T follicular helper cell (primary cell): Measurements from ENCODE around the gene KIRREL3.
"Not testable (repeated sequence)": the region's sequence is repeated elsewhere in the genome, so short reads cannot be mapped to it uniquely, and the experiment has no call there.

Experiments
- DNase-seq: peaks from one replicate; pipeline ENCODE4 v3.0.0-alpha.2; 2020; ENCODE audit warnings: low read depth

The KIRREL3 gene

DNA sequence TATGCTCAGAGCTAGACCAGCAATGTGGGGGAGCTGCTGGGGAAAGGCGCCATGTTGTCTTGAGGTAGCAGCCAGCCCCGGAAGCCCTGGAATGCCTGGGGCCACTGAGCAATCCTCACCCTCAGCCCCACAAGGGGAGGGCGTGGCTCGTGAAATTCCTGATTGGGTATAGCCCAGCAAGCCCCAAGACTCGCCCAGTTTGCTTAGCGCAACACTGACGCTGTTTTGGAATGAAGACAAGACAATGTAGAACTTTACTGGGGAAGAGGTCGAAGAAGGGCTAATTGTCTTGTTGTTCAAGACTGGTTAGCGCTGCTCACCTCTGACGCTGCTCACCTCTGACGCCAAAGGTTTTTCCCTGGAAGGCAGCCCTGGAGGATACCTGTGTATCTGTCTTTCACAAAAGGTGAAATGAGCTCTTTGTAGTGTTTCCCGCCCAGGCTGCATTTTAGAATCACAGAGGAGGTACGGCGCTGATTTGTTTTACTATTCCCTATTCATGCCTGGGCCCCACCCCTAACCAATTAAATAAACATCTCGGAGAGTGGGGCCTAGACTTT lies 597.5 kb downstream of the KIRREL3 start:
- DNase-seq: no peak

GRCh38 chr11:126400479-126400878 lies 600.1 kb downstream of the KIRREL3 start:
- DNase-seq: no peak

- DNase-seq: no peak
Observed at GRCh38 chr11:126400019-126400418, 600.6 kb downstream of the KIRREL3 start.

- DNase-seq: no peak
Observed at GRCh38 chr11:126398721-126399120, 601.8 kb downstream of the KIRREL3 start.

GRCh38 chr11:126398296-126398695 lies 602.3 kb downstream of the KIRREL3 start:
- no peak for DNase-seq

- DNase-seq: no peak
Observed at GRCh38 chr11:126396965-126397364, 603.6 kb downstream of the KIRREL3 start.

GRCh38 chr11:126396266-126396665 lies 604.3 kb downstream of the KIRREL3 start:
- not testable (repeated sequence) for DNase-seq

- not testable (repeated sequence) for DNase-seq
Observed at GRCh38 chr11:126395784-126396183, 604.8 kb downstream of the KIRREL3 start.

DNA sequence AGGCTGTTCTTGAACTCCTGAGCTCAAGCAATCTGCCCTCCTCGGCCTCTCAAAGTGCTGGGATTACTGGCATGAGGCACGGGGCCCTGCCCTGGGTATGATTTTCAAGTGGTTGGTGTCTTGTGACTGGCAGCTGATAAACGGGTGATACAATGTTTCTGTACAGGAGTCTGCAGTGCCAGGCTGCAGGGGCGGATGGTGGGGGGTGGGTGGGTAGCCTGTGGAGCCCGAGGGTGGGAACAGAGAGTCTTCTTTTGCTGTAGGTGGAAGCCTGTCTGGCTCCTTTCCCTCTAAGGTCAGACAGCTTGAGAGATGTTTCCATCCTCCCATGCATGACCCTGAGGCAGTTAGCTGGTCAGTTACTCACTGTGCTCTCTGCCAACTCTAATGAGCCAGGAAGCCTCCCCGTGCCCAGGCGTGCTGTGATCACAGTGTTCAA lies 605.9 kb downstream of the KIRREL3 start:
- DNase-seq: not testable (repeated sequence)

GRCh38 chr11:126394036-126394435 lies 606.5 kb downstream of the KIRREL3 start:
- no peak for DNase-seq

- DNase-seq: no peak
Observed at GRCh38 chr11:126393143-126393542, 607.4 kb downstream of the KIRREL3 start.

GRCh38 chr11:126392633-126393013 lies 607.9 kb downstream of the KIRREL3 start:
- no peak for DNase-seq

- DNase-seq: no peak
Observed at GRCh38 chr11:126391970-126392632, 608.5 kb downstream of the KIRREL3 start.

DNA sequence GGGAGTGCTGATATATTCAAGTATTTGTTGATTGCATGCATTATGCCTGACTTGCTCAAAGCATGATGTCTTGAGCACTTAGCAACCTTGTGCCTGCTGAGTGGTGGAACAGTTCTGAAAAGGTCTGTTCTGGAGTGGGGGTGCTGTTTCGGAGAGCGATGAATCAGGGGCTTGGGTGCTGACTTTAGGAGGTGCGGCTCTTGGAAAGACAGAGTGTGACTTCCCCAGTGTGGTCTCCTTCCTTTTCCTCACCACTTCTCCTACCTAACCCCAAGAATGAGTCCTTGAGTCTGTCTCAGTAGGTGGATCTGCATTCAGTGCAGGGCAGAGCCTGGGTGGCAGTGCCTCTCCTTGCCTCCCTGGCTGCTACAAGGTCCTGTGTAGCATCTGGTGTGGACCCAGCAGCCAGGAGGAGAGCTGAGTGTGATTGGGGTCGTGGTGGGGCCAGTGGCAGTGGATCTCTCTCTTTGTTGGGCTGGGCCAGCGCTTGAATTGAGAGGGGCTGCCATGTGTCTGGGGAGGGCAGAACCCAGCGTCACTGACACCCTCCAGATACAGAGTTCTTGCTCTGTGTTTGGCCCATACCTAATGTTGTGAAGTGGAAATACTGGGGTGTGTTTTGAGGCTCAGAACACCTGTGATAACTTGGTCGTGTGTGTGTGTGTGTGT lies 609.1 kb downstream of the KIRREL3 start:
- DNase-seq: no peak

GRCh38 chr11:126390272-126390867 lies 610.2 kb downstream of the KIRREL3 start:
- DNase-seq: no peak

DNA sequence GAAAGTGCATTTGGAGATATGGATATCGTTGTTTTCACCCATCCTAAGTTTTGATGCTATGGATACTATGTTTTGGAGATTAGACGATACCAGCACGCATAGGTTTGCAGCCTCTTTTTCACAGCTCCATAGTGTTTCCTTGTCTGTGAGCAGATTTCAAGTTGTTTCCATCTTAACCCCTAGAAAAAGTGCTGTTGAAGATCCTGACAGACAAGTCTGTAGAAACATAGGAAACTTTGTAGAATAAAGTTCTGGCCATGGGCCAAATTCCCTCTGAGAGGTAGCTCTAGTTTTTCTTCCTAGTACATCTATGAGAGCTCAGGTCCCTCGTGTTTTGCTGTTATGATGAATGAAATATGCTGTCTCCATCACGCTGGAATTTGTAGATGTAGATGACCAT lies 612.7 kb downstream of the KIRREL3 start:
- DNase-seq: no peak

GRCh38 chr11:126386729-126387071 lies 613.9 kb downstream of the KIRREL3 start:
- DNase-seq: not testable (repeated sequence)

DNA sequence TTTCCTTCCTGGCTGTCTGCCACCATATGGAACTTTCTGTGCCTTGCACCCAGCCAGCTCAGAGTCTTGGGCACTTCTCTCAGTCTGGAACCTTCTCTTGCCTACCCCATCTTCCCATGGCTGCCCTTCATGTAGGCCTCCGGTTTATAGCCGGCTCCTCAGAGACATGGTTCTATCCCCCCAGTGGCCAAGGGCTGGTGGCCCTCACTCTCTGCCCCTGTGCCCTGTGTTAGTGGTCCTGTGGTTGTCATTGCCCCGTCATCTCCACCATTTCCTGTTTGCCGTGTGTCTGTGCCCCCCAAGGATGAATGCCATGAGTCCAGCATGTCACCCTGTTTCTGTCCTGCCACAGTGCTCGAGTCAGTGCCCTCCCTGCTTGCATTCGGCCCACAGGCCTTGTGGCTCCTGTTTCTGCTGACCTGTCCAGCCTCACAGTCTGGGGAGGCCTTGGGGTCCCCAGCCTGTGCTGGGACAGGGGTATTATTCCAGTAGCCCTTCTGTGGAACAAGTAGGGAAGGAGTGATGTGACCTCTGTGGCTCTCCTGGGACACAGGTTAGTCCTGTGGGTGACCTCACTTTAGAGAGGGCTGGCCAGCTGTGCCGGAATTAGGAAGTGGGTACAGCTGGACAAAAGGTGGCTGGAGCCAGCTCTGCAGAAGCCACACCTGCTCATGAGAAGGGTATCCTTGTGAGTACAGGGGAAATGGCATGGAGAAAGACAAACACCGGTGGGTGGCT lies 614.4 kb downstream of the KIRREL3 start:
- no peak for DNase-seq

GRCh38 chr11:126384449-126385070 lies 616.0 kb downstream of the KIRREL3 start:
- DNase-seq: no peak

GRCh38 chr11:126383339-126384335 lies 616.9 kb downstream of the KIRREL3 start:
- no peak for DNase-seq

DNA sequence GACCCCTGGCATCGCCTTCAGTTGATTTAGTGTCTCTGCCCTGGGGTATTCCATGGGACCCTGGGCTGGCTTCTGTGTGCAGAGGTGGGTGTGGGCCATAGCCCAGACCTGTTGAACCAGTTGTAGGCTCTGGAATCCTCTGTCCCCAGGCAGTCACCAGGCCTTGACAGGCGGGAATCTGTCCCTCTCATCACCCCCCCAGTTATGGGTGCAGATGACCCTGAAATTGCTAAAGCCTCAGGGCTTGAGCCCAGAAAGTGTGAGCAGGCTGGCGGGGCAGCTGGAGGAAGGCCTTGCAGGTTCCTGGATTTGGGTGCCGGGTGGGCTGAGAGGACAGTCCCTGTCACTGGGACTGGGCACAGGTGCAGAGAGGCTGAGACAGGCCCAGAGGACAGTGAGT lies 617.9 kb downstream of the KIRREL3 start:
- not testable (repeated sequence) for DNase-seq
